OCI-LY1 (cell line): ENCODE data around the gene IGFBP4.

ENCODE experiments used
- H2AFZ ChIP-seq: fragments of 200-600 bp; sonication (generic), shearing (Covaris generic); 2 replicates; pipeline ENCODE4 v1.6.0; 2014; ENCODE audit warnings: antibody characterized with exemption, mild to moderate bottlenecking, low read length
- H3F3A ChIP-seq: fragments of 200-600 bp; sonication (generic), shearing (Covaris generic); 2 replicates; pipeline ENCODE4 v1.6.0; 2014; ENCODE audit warnings: mild to moderate bottlenecking, antibody characterized with exemption, low read length, moderate library complexity; ENCODE audit not compliant: insufficient read depth
- H3K27ac ChIP-seq: fragments of 200-600 bp; sonication (generic); 2 replicates; pipeline ENCODE4 v1.5.1; 2014; ENCODE audit warnings: low read length, mixed run types, mild to moderate bottlenecking, low read depth; ENCODE audit not compliant: poor library complexity, severe bottlenecking
- H3K27me3 ChIP-seq: fragments of 200-600 bp; sonication (generic); 2 replicates; pipeline ENCODE4 v1.6.0; 2014; ENCODE audit warnings: antibody characterized with exemption, mild to moderate bottlenecking, low read length, moderate library complexity; ENCODE audit not compliant: insufficient read depth
- H3K36me3 ChIP-seq: fragments of 200-600 bp; sonication (generic); 2 replicates; pipeline ENCODE4 v1.6.1; 2014; ENCODE audit warnings: mild to moderate bottlenecking, antibody characterized with exemption, low read length, moderate library complexity, mixed read lengths; ENCODE audit not compliant: insufficient read depth
- H3K4me1 ChIP-seq: fragments of 200-600 bp; sonication (generic); 2 replicates; pipeline ENCODE4 v1.5.1; 2014; ENCODE audit warnings: mild to moderate bottlenecking, low read length, moderate library complexity; ENCODE audit not compliant: insufficient read depth, severe bottlenecking
- H3K4me2 ChIP-seq: fragments of 200-600 bp; sonication (generic), shearing (Covaris generic); 2 replicates; pipeline ENCODE4 v1.6.1; 2014; ENCODE audit warnings: low read length
- H3K4me3 ChIP-seq: fragments of 200-600 bp; sonication (generic); 2 replicates; pipeline ENCODE4 v1.5.1; 2014; ENCODE audit warnings: low read length, low read depth, mild to moderate bottlenecking, mixed read lengths; ENCODE audit not compliant: poor library complexity, severe bottlenecking
- H3K79me2 ChIP-seq: fragments of 200-600 bp; shearing (Covaris generic); 2 replicates; pipeline ENCODE4 v1.6.1; 2016; ENCODE audit warnings: mixed run types, low read length, mixed read lengths; ENCODE audit not compliant: insufficient read depth
- H3K9ac ChIP-seq: fragments of 200-600 bp; sonication (generic), shearing (Covaris generic); 2 replicates; pipeline ENCODE4 v1.6.1; 2014; ENCODE audit warnings: mild to moderate bottlenecking, low read length, mixed read lengths
- H3K9me2 ChIP-seq: fragments of 200-600 bp; sonication (generic), shearing (Covaris generic); 2 replicates; pipeline ENCODE4 v1.6.1; 2014; ENCODE audit warnings: low read depth, mild to moderate bottlenecking, low read length, mixed read lengths
- H3K9me3 ChIP-seq: fragments of 200-600 bp; shearing (Covaris generic); 2 replicates; pipeline ENCODE4 v1.6.1; 2014; ENCODE audit warnings: low read length, mixed read lengths
- H4K20me1 ChIP-seq: fragments of 200-600 bp; sonication (generic), shearing (Covaris generic); 2 replicates; pipeline ENCODE4 v1.6.0; 2016; ENCODE audit warnings: mild to moderate bottlenecking, low read length; ENCODE audit not compliant: insufficient read depth
- EZH2 ChIP-seq: fragments of 200-600 bp; sonication (generic), shearing (Covaris generic); IDR thresholded peaks from 2 replicates; pipeline ENCODE4 v1.8.0; 2017; ENCODE audit warnings: borderline replicate concordance, mixed run types, mild to moderate bottlenecking, antibody characterized with exemption, low read length, moderate library complexity, mixed read lengths
- TF ChIP-seq, protein P1 (sequence below): fragments of 200-600 bp; sonication (generic), shearing (Covaris generic); IDR thresholded peaks from 2 replicates; pipeline ENCODE4 v1.5.1; 2017; ENCODE audit warnings: mild to moderate bottlenecking, antibody characterized with exemption, low read length, moderate library complexity, mixed read lengths

The IGFBP4 gene

DNA sequence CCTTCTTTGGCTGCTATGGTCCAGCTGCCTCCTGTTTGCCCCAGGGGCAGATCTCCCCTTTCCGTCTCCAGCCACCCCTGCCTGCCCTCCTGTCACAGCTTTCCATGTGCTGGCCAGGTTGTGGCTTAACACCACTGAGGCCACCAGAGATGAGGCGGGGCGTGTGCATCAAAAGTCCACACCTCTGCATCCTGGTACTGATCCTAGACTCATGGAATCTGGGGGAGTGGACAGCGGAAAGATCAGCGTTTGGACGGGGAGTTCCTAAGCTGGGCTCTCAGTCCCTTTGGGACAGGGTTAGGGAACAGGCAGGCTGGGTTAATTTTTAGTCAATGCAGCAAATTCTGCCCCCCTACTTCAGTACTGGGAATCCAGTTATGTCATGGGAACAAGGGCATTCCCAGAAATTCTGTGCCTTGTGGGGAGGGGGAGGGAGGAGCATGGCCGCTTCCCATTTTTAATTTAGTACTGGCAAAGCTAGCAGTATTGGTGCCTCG lies 3.9 kb downstream of the IGFBP4 start:
- no peaks in the 10 kb centered on the region for H3F3A ChIP-seq
- H3K4me3 ChIP-seq: no peak overlapping the region
- H3K9me3 ChIP-seq: no peaks in the 10 kb centered on the region
- H4K20me1 ChIP-seq: no peaks in the 10 kb centered on the region
- no peak overlapping the region for H3K27ac ChIP-seq
- H3K9me2 ChIP-seq: no peaks in the 10 kb centered on the region
- no peaks in the 10 kb centered on the region for H3K36me3 ChIP-seq
- no peak overlapping the region for H2AFZ ChIP-seq
- no peaks in the 10 kb centered on the region for H3K79me2 ChIP-seq
- no peak for TF ChIP-seq EZH2
- TF ChIP-seq, protein P1, sequence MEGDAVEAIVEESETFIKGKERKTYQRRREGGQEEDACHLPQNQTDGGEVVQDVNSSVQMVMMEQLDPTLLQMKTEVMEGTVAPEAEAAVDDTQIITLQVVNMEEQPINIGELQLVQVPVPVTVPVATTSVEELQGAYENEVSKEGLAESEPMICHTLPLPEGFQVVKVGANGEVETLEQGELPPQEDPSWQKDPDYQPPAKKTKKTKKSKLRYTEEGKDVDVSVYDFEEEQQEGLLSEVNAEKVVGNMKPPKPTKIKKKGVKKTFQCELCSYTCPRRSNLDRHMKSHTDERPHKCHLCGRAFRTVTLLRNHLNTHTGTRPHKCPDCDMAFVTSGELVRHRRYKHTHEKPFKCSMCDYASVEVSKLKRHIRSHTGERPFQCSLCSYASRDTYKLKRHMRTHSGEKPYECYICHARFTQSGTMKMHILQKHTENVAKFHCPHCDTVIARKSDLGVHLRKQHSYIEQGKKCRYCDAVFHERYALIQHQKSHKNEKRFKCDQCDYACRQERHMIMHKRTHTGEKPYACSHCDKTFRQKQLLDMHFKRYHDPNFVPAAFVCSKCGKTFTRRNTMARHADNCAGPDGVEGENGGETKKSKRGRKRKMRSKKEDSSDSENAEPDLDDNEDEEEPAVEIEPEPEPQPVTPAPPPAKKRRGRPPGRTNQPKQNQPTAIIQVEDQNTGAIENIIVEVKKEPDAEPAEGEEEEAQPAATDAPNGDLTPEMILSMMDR: no peak
- H3K9ac ChIP-seq: no peak overlapping the region
- H3K27me3 ChIP-seq: peaks cover 26% of the 10 kb centered on the region; the same call in 1 of the 2 replicates
- H3K4me1 ChIP-seq: peaks cover 17% of the 10 kb centered on the region
- H3K4me2 ChIP-seq: no peak overlapping the region

- Histone ChIP-seq H2AFZ (no peak overlapping the region), H3K4me1 (peaks cover 16% of the 10 kb centered on the region), H3K9me3 (no peaks in the 10 kb centered on the region), H3K4me3 (no peak overlapping the region), H3K9me2 (no peaks in the 10 kb centered on the region), H3K27ac (no peak overlapping the region), H3K36me3 (no peaks in the 10 kb centered on the region), H3K4me2 (no peak overlapping the region), H3F3A (no peaks in the 10 kb centered on the region), H3K27me3 (peaks cover 20% of the 10 kb centered on the region; the same call in 1 of the 2 replicates), H3K79me2 (no peaks in the 10 kb centered on the region), H3K9ac (no peak overlapping the region), H4K20me1 (no peaks in the 10 kb centered on the region)
- TF ChIP-seq, protein P1: no peak
- no peak for TF ChIP-seq EZH2
These were observed 4.6 kb downstream of the IGFBP4 start for GRCh38 chr17:40447806-40448205.

DNA sequence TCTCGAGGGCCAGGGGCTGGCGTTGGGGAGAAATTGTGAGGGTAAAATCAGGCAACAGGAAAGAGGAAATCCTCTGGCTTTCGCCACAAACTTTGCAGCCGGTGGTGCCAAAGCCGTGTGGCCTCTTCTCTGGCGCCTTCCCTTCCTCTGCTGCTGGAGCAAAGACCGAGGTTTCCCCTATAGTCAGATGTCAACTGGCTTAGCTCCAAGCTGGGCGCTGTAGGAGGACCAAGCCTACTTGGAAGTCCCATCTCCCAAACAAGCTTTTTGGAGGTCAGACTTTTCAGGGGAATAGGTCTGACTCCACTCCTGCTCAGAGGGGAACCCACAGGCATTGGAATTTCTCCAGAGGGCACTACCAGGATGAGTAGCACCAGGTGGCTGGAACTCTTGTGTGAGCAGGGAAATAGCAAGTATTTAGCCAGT lies 5.0 kb downstream of the IGFBP4 start:
- no peak overlapping the region for H2AFZ ChIP-seq
- H3K9me3 ChIP-seq: no peaks in the 10 kb centered on the region
- H3K4me2 ChIP-seq: no peak overlapping the region
- no peaks in the 10 kb centered on the region for H3F3A ChIP-seq
- H4K20me1 ChIP-seq: no peaks in the 10 kb centered on the region
- no peak overlapping the region for H3K27ac ChIP-seq
- peaks cover 12% of the 10 kb centered on the region for H3K4me1 ChIP-seq
- H3K9ac ChIP-seq: no peak overlapping the region
- H3K79me2 ChIP-seq: no peaks in the 10 kb centered on the region
- TF ChIP-seq, protein P1: no peak
- TF ChIP-seq EZH2: no peak
- no peaks in the 10 kb centered on the region for H3K9me2 ChIP-seq
- H3K36me3 ChIP-seq: no peaks in the 10 kb centered on the region
- H3K27me3 ChIP-seq: peaks cover 18% of the 10 kb centered on the region; the same call in 1 of the 2 replicates
- H3K4me3 ChIP-seq: no peak overlapping the region
